Right lobe of liver (tissue), 4 donors: Measurements from ENCODE around the gene KHDC4.

Source experiments
- POLR2A ChIP-seq: fragments of 450-650 bp; IDR thresholded peaks from one replicate; pipeline ENCODE4 v1.6.1; 2017; ENCODE audit warnings: antibody characterized with exemption, mild to moderate bottlenecking
- TF ChIP-seq, protein P1 (sequence below), 4 donors: fragments of 200-600 bp in 3 of 4; fragments of 450-650 bp in 1 of 4; IDR thresholded peaks; one replicate each; pipeline versions ENCODE4 v1.5.1 to v1.8.0; 2016 to 2022; ENCODE audit warnings: antibody characterized with exemption in 4 of 4, mild to moderate bottlenecking in 2 of 4
- donor health status: DM: no; HTN: no; CAD: no.
- donor health status: DM: no; HTN: no; CAD: no.
- donor health status: DM: no; HTN: yes; CAD: no.

DNA sequence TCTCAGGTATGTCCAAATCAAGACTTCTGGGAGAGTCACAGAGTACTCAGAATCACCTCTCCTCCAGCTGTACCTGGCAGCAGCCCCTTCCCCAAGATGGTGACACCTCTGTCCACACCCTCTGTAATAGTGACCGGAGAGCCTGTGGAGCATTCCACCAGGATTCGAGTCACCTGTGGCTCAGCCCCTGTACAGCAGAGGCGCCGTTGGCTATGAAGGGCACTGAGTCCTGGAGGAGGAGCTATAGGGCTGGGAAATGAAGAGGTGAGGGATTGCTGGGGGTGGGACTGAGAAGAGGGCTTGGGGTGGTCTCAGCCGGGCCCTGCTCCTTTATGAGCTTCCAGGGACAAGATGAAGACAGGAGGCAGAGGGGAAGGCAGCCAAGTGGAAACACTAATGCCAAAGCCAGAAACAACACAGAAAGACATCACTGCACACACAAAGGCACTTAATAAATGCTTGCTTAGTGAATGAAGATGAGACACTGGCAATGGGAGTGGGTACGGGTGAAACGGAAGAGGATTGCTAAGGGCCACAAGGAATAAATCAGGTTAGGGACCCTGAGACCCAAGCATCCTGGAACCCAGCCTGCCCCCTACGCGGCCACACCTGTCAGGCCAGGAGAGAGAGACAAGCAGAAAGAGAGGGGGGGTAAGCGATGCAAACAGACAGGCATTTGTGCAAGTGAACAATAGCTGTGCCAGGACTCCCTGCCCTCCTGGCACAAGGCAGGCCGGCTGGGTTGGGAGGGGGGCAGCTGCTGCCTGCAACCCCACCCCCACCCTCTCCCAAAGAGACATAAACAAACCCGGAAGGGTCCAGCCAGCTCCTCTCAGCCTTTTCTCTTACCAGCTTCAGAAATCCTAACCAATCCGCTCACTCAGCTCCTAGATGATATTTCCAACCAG is 40.2 kb upstream of the KHDC4 start:
- TF ChIP-seq, protein P1, sequence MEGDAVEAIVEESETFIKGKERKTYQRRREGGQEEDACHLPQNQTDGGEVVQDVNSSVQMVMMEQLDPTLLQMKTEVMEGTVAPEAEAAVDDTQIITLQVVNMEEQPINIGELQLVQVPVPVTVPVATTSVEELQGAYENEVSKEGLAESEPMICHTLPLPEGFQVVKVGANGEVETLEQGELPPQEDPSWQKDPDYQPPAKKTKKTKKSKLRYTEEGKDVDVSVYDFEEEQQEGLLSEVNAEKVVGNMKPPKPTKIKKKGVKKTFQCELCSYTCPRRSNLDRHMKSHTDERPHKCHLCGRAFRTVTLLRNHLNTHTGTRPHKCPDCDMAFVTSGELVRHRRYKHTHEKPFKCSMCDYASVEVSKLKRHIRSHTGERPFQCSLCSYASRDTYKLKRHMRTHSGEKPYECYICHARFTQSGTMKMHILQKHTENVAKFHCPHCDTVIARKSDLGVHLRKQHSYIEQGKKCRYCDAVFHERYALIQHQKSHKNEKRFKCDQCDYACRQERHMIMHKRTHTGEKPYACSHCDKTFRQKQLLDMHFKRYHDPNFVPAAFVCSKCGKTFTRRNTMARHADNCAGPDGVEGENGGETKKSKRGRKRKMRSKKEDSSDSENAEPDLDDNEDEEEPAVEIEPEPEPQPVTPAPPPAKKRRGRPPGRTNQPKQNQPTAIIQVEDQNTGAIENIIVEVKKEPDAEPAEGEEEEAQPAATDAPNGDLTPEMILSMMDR (IDR thresholded peaks at IDR 0.05) = no peak
- TF ChIP-seq POLR2A = no peak
